Endothelial cell (in vitro differentiated cells): ENCODE measurements around the gene ADD2. TPM values are rescaled to one million over a fixed set of nuclear protein-coding genes. Genes with fewer than 3 reads are reported as not detected.

ENCODE experiments used
- DNase-seq: peaks from one replicate; pipeline ENCODE4 v3.0.0; 2021; ENCODE audit warnings: low spot score
- H3K27ac Mint-ChIP-seq: one replicate; pipeline ENCODE4 v1.8.0; 2021; ENCODE audit warnings: mixed read lengths, inconsistent platforms; ENCODE audit not compliant: unreplicated experiment
- H3K27me3 Mint-ChIP-seq: one replicate; pipeline ENCODE4 v1.8.0; 2021; ENCODE audit warnings: mild to moderate bottlenecking, moderate library complexity, mixed read lengths, inconsistent platforms; ENCODE audit not compliant: unreplicated experiment
- H3K36me3 Mint-ChIP-seq: one replicate; pipeline ENCODE4 v1.8.0; 2021; ENCODE audit warnings: mild to moderate bottlenecking, low read depth, mixed read lengths, inconsistent platforms; ENCODE audit not compliant: unreplicated experiment
- H3K4me1 Mint-ChIP-seq: one replicate; pipeline ENCODE4 v1.8.0; 2021; ENCODE audit warnings: mild to moderate bottlenecking, mixed read lengths, inconsistent platforms; ENCODE audit not compliant: unreplicated experiment
- H3K4me3 Mint-ChIP-seq: one replicate; pipeline ENCODE4 v1.8.0; 2021; ENCODE audit warnings: mild to moderate bottlenecking, mixed read lengths, inconsistent platforms; ENCODE audit not compliant: unreplicated experiment
- H3K9me3 Mint-ChIP-seq: one replicate; pipeline ENCODE4 v1.8.0; 2021; ENCODE audit warnings: mixed read lengths, inconsistent platforms; ENCODE audit not compliant: unreplicated experiment
- total RNA-seq: library from RNA; stranded (reverse); fragmentation: NEBNext Ultra II Directional; extraction: Animal tissue kit (Norgen Biotek cat#: 25700); gene quantifications from one replicate; pipeline ENCODE4 v1.2.1, GENCODE V29; 2021; ENCODE audit not compliant: unreplicated experiment
- TF ChIP-seq, protein P1 (sequence below): fragments of 200-600 bp; sonication (generic); IDR thresholded peaks from one replicate; pipeline ENCODE4 v1.5.0; 2021; ENCODE audit warnings: antibody characterized with exemption; ENCODE audit not compliant: unreplicated experiment

ADD2 gene
- total RNA-seq, 1 donor from 2014 or later, result 54.0 TPM

- peaks cover 1% of the 10 kb centered on the region for H3K27me3 Mint-ChIP-seq
- no peaks in the 10 kb centered on the region for H3K36me3 Mint-ChIP-seq
- no peak for DNase-seq
- H3K4me3 Mint-ChIP-seq, result no peak overlapping the region
- no peaks in the 10 kb centered on the region for H3K9me3 Mint-ChIP-seq
- H3K4me1 Mint-ChIP-seq, result peaks cover 4% of the 10 kb centered on the region
- TF ChIP-seq, protein P1, sequence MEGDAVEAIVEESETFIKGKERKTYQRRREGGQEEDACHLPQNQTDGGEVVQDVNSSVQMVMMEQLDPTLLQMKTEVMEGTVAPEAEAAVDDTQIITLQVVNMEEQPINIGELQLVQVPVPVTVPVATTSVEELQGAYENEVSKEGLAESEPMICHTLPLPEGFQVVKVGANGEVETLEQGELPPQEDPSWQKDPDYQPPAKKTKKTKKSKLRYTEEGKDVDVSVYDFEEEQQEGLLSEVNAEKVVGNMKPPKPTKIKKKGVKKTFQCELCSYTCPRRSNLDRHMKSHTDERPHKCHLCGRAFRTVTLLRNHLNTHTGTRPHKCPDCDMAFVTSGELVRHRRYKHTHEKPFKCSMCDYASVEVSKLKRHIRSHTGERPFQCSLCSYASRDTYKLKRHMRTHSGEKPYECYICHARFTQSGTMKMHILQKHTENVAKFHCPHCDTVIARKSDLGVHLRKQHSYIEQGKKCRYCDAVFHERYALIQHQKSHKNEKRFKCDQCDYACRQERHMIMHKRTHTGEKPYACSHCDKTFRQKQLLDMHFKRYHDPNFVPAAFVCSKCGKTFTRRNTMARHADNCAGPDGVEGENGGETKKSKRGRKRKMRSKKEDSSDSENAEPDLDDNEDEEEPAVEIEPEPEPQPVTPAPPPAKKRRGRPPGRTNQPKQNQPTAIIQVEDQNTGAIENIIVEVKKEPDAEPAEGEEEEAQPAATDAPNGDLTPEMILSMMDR, result no peak
- no peak overlapping the region for H3K27ac Mint-ChIP-seq
Observed at GRCh38 chr2:70757966-70758365, 10.0 kb downstream of the ADD2 start.

- H3K9me3 Mint-ChIP-seq, result no peaks in the 10 kb centered on the region
- H3K27me3 Mint-ChIP-seq, result peaks cover 1% of the 10 kb centered on the region
- TF ChIP-seq, protein P1, result no peak
- H3K4me3 Mint-ChIP-seq, result no peak overlapping the region
- H3K4me1 Mint-ChIP-seq, result peaks cover 4% of the 10 kb centered on the region
- no peaks in the 10 kb centered on the region for H3K36me3 Mint-ChIP-seq
- DNase-seq, result no peak
- H3K27ac Mint-ChIP-seq, result no peak overlapping the region
Observed at GRCh38 chr2:70757360-70757759, 10.6 kb downstream of the ADD2 start.

- Mint-ChIP-seq H3K4me1 (peaks cover 4% of the 10 kb centered on the region), H3K36me3 (no peaks in the 10 kb centered on the region), H3K27ac (no peak overlapping the region), H3K9me3 (no peaks in the 10 kb centered on the region), H3K4me3 (no peak overlapping the region), H3K27me3 (peaks cover 1% of the 10 kb centered on the region)
- TF ChIP-seq, protein P1, result no peak
- no peak for DNase-seq
Observed at GRCh38 chr2:70756128-70756527, 11.9 kb downstream of the ADD2 start.

DNA sequence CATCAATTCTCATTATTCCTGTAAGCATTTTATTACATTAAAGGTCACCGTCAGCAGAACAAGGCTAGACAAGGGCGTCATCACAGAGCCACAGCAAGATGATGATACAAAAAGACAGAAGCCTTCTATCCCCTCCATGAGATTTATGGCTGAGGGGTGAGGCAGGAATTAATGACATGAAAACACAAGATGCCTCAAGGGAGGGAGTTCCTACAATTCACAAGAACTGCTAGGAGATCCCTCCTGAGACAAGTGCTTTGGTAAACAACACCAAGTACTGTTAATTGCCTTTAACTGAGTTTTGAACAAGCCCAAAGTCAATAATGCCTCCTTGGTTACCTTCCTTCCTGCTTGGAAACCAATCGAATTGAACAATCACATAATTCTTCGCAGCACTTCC, 14.1 kb downstream of the ADD2 start:
- Mint-ChIP-seq H3K27me3 (peaks cover 2% of the 10 kb centered on the region), H3K27ac (no peak overlapping the region), H3K9me3 (no peaks in the 10 kb centered on the region), H3K4me1 (peaks cover 10% of the 10 kb centered on the region), H3K36me3 (no peaks in the 10 kb centered on the region), H3K4me3 (no peak overlapping the region)
- no peak for DNase-seq
- TF ChIP-seq, protein P1, result no peak

DNA sequence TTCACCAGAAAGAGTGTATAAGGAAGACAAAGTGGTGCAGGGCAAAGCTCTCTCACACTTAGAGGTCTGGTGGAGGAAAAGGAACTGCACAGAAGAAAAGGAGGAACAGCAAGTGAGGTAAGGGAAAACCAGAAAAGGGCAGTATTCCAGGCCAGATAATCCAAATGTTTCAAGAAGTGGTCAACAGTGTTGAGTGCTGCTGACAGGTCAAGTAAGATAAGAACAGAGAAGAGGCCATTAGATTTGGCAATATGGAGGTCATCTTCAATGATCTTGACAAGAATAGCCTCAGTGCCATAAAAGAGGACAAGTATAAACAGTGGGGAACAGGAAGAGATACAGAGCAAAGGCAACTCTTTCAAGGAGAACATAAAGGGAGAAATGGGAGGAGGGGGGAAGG, 15.0 kb downstream of the ADD2 start:
- Mint-ChIP-seq H3K4me3 (no peak overlapping the region), H3K27ac (no peak overlapping the region), H3K9me3 (no peaks in the 10 kb centered on the region), H3K36me3 (no peaks in the 10 kb centered on the region), H3K4me1 (peaks cover 10% of the 10 kb centered on the region), H3K27me3 (peaks cover 3% of the 10 kb centered on the region)
- TF ChIP-seq, protein P1, result no peak
- no peak for DNase-seq
